ENCODE results near the gene SULT4A1. TPM values are rescaled to one million over a fixed set of nuclear protein-coding genes. Genes with fewer than 3 reads are reported as not detected.

SULT4A1 gene
- total RNA-seq, 1 donor from 2014 or later, result 79.5 TPM

- H3K9me3 Mint-ChIP-seq (ENCODE audit: unreplicated experiment), result no peaks in the 10 kb centered on the region
Measured at GRCh38 chr22:43884600-43885318, 22.4 kb upstream of the SULT4A1 start.

GRCh38 chr22:43883719-43884415 is 21.6 kb upstream of the SULT4A1 start:
- Mint-ChIP-seq H3K9me3 (ENCODE audit: unreplicated experiment) (no peaks in the 10 kb centered on the region), H3K4me1 (ENCODE audit: low read depth, unreplicated experiment) (no peaks in the 10 kb centered on the region), H3K27me3 (ENCODE audit: unreplicated experiment) (peaks cover 10% of the 10 kb centered on the region), H3K4me3 (ENCODE audit: unreplicated experiment) (no peak overlapping the region), H3K36me3 (ENCODE audit: unreplicated experiment) (no peaks in the 10 kb centered on the region), H3K27ac (ENCODE audit: unreplicated experiment) (no peak overlapping the region)
- TF ChIP-seq CTCF (IDR thresholded peaks at IDR 0.05; ENCODE audit: partially characterized antibody, unreplicated experiment), result no peak
- DNase-seq, result no peak

More at GRCh38 chr22:43884600-43885318, 22.4 kb upstream of the SULT4A1 start:
- Mint-ChIP-seq H3K27me3 (ENCODE audit: unreplicated experiment) (peaks cover 10% of the 10 kb centered on the region), H3K4me1 (ENCODE audit: low read depth, unreplicated experiment) (no peaks in the 10 kb centered on the region), H3K36me3 (ENCODE audit: unreplicated experiment) (no peaks in the 10 kb centered on the region), H3K4me3 (ENCODE audit: unreplicated experiment) (no peak overlapping the region), H3K27ac (ENCODE audit: unreplicated experiment) (no peak overlapping the region)
- TF ChIP-seq CTCF (IDR thresholded peaks at IDR 0.05; ENCODE audit: partially characterized antibody, unreplicated experiment), result peak; percentile 85
- peak; percentile 81 for DNase-seq

GRCh38 chr22:43883012-43883661 is 20.8 kb upstream of the SULT4A1 start:
- no peak overlapping the region for H3K4me3 Mint-ChIP-seq (ENCODE audit: unreplicated experiment)
- no peak overlapping the region for H3K27ac Mint-ChIP-seq (ENCODE audit: unreplicated experiment)
- peak; percentile 62 for DNase-seq
- H3K9me3 Mint-ChIP-seq (ENCODE audit: unreplicated experiment), result no peaks in the 10 kb centered on the region
- H3K36me3 Mint-ChIP-seq (ENCODE audit: unreplicated experiment), result no peaks in the 10 kb centered on the region
- peak; percentile 78 for TF ChIP-seq CTCF (IDR thresholded peaks at IDR 0.05; ENCODE audit: partially characterized antibody, unreplicated experiment)
- peaks cover 10% of the 10 kb centered on the region for H3K27me3 Mint-ChIP-seq (ENCODE audit: unreplicated experiment)
- H3K4me1 Mint-ChIP-seq (ENCODE audit: low read depth, unreplicated experiment), result no peaks in the 10 kb centered on the region

GRCh38 chr22:43882122-43882767 is 19.9 kb upstream of the SULT4A1 start:
- Mint-ChIP-seq H3K27me3 (ENCODE audit: unreplicated experiment) (peaks cover 10% of the 10 kb centered on the region), H3K4me3 (ENCODE audit: unreplicated experiment) (no peak overlapping the region), H3K36me3 (ENCODE audit: unreplicated experiment) (no peaks in the 10 kb centered on the region), H3K9me3 (ENCODE audit: unreplicated experiment) (no peaks in the 10 kb centered on the region), H3K4me1 (ENCODE audit: low read depth, unreplicated experiment) (no peaks in the 10 kb centered on the region), H3K27ac (ENCODE audit: unreplicated experiment) (no peak overlapping the region)
- TF ChIP-seq CTCF (IDR thresholded peaks at IDR 0.05; ENCODE audit: partially characterized antibody, unreplicated experiment), result no peak
- DNase-seq, result no peak

Data from glutamatergic neuron (in vitro differentiated cells).